Coronary artery (tissue), 2 donors: ENCODE results near the gene LTBP1.

ENCODE experiments used
- DNase-seq: peaks from one replicate; pipeline ENCODE4 v3.0.0-alpha.2; 2017; ENCODE audit warnings: low spot score
- H3K27ac ChIP-seq, 2 donors: fragments of 200-600 bp; sonication (generic); one replicate each; pipeline ENCODE4 v1.5.1; 2016 to 2019
- H3K4me3 ChIP-seq: fragments of 200-600 bp; sonication (generic); 2 replicates; pipeline ENCODE4 v1.5.1; 2016; ENCODE audit warnings: mild to moderate bottlenecking, moderate library complexity
- TF ChIP-seq, protein P1 (sequence below): fragments of 200-600 bp; sonication (generic); IDR thresholded peaks from one replicate; pipeline ENCODE4 v1.5.1; 2019; ENCODE audit warnings: antibody characterized with exemption

LTBP1 gene

GRCh38 chr2:33247365-33247764, 300.6 kb downstream of the LTBP1 start:
- TF ChIP-seq, protein P1, sequence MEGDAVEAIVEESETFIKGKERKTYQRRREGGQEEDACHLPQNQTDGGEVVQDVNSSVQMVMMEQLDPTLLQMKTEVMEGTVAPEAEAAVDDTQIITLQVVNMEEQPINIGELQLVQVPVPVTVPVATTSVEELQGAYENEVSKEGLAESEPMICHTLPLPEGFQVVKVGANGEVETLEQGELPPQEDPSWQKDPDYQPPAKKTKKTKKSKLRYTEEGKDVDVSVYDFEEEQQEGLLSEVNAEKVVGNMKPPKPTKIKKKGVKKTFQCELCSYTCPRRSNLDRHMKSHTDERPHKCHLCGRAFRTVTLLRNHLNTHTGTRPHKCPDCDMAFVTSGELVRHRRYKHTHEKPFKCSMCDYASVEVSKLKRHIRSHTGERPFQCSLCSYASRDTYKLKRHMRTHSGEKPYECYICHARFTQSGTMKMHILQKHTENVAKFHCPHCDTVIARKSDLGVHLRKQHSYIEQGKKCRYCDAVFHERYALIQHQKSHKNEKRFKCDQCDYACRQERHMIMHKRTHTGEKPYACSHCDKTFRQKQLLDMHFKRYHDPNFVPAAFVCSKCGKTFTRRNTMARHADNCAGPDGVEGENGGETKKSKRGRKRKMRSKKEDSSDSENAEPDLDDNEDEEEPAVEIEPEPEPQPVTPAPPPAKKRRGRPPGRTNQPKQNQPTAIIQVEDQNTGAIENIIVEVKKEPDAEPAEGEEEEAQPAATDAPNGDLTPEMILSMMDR: no peak
- H3K27ac ChIP-seq: peak overlapping the region; percentile 1 to 55
- no peak for DNase-seq

GRCh38 chr2:33250417-33251029, 303.8 kb downstream of the LTBP1 start:
- TF ChIP-seq, protein P1: no peak
- Histone ChIP-seq H3K27ac (peak overlapping the region in 1 of 2 donors; percentile 15), H3K4me3 (no peak overlapping the region)
- DNase-seq: no peak

More at GRCh38 chr2:33247365-33247764, 300.6 kb downstream of the LTBP1 start:
- no peak overlapping the region for H3K4me3 ChIP-seq

- TF ChIP-seq, protein P1: no peak
- no peak for DNase-seq
- Histone ChIP-seq H3K27ac (no peak overlapping the region), H3K4me3 (no peak overlapping the region)
Measured at GRCh38 chr2:33256162-33256755, 309.5 kb downstream of the LTBP1 start.

GRCh38 chr2:33258387-33258786, 311.6 kb downstream of the LTBP1 start:
- no peak for DNase-seq
- H3K4me3 ChIP-seq: no peak overlapping the region
- TF ChIP-seq, protein P1: no peak
- no peak overlapping the region for H3K27ac ChIP-seq

GRCh38 chr2:33262097-33262496, 315.3 kb downstream of the LTBP1 start:
- H3K4me3 ChIP-seq: no peak overlapping the region
- TF ChIP-seq, protein P1: no peak
- DNase-seq: no peak
- peak overlapping the region in 1 of 2 donors; percentile 60 for H3K27ac ChIP-seq

DNA sequence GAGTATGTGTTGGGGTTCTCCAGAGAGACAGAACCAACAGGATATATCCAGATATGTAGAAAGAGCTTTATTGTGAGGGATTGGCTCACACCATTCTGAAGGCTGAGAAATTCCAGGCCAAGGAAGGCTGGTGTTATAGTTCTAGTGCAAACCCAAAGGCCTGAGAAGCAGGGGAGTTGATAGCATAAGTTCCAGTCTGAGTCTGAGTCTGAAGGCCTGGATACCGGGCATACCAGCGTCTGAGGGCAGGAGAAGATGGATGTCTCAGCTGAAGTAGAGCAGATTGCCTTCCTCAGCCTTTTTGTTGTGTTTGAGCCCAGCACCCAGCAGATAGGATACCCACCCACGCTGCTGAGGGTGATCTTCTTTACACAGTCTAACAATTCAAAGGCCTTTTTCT, 318.0 kb downstream of the LTBP1 start:
- DNase-seq: no peak
- TF ChIP-seq, protein P1: no peak
- H3K27ac ChIP-seq: peak overlapping the region; percentile 60 to 83
- no peak overlapping the region for H3K4me3 ChIP-seq
